DMS153 (cell line): ENCODE results near the gene PRKRA.
"Not testable (repeated sequence)": the region's sequence is repeated elsewhere in the genome, so short reads cannot be mapped to it uniquely, and the experiment has no call there.

Experiments used
- DNase-seq: peaks from one replicate; lab custom pipeline; 2025; lab: John Stamatoyannopoulos, UW

The PRKRA gene

GRCh38 chr2:178450774-178451525, at the start of gene PRKRA, which contains the start of gene PJVK:
TSS of gene PRKRA (minus strand) at chr2:178451175. CDS start at chr2:178451030, 145 bp downstream.
TSS of gene PJVK (plus strand) at chr2:178451378. CDS start at chr2:178453410, 2,032 bp downstream.
- peak; percentile 96 for DNase-seq

- no peak for DNase-seq
Observed at GRCh38 chr2:178499640-178500039, 48.7 kb upstream of the PRKRA start.

- no peak for DNase-seq
Observed at GRCh38 chr2:178498137-178498536, 47.2 kb upstream of the PRKRA start.

GRCh38 chr2:178496049-178496448, 45.1 kb upstream of the PRKRA start:
- no peak for DNase-seq

- DNase-seq, result no peak
Observed at GRCh38 chr2:178491612-178492011, 40.6 kb upstream of the PRKRA start.

GRCh38 chr2:178485356-178485755, 34.4 kb upstream of the PRKRA start:
- DNase-seq, result no peak

GRCh38 chr2:178484245-178485041, 33.5 kb upstream of the PRKRA start:
- DNase-seq, result peak; percentile 64

- DNase-seq, result no peak
Observed at GRCh38 chr2:178482437-178482836, 31.5 kb upstream of the PRKRA start.

- DNase-seq, result peak; percentile 87
Observed at GRCh38 chr2:178480227-178481181, 29.5 kb upstream of the PRKRA start, which contains the start of gene PLEKHA3. TSS of gene PLEKHA3 (plus strand) at chr2:178480457. CDS start at chr2:178480870, 413 bp downstream.

GRCh38 chr2:178479758-178480226, 28.8 kb upstream of the PRKRA start:
- DNase-seq, result no peak

GRCh38 chr2:178479275-178479616, 28.3 kb upstream of the PRKRA start:
- no peak for DNase-seq

- DNase-seq, result peak; percentile 65
Observed at GRCh38 chr2:178478439-178479274, 27.7 kb upstream of the PRKRA start, which contains the start of gene FKBP7. TSS of gene FKBP7 (minus strand) at chr2:178478600. CDS start at chr2:178478499, 101 bp downstream.

GRCh38 chr2:178478130-178478438, 27.1 kb upstream of the PRKRA start:
- no peak for DNase-seq

- no peak for DNase-seq
Observed at GRCh38 chr2:178477443-178478129, 26.6 kb upstream of the PRKRA start.

- no peak for DNase-seq
Observed at GRCh38 chr2:178476477-178476876, 25.5 kb upstream of the PRKRA start.

GRCh38 chr2:178474560-178474959, 23.6 kb upstream of the PRKRA start:
- DNase-seq, result no peak

GRCh38 chr2:178473931-178474330, 23.0 kb upstream of the PRKRA start:
- no peak for DNase-seq

GRCh38 chr2:178473373-178473772, 22.4 kb upstream of the PRKRA start:
- no peak for DNase-seq

GRCh38 chr2:178471313-178471712, 20.3 kb upstream of the PRKRA start:
- DNase-seq, result not testable (repeated sequence)

GRCh38 chr2:178469219-178469849, 18.4 kb upstream of the PRKRA start:
- no peak for DNase-seq
